HG03175 (cell line): ENCODE measurements around the gene RGS3.

ENCODE experiments used
- ATAC-seq: cut with Tn5 transposase; IDR thresholded peaks from one replicate; pipeline ENCODE4 v1.9.1; 2021; ENCODE audit warnings: mild to moderate bottlenecking, moderate library complexity; ENCODE audit not compliant: unreplicated experiment

Gene RGS3

GRCh38 chr9:113464286-113464660 is 746 bp downstream of the RGS3 start:
- no peak for ATAC-seq

DNA sequence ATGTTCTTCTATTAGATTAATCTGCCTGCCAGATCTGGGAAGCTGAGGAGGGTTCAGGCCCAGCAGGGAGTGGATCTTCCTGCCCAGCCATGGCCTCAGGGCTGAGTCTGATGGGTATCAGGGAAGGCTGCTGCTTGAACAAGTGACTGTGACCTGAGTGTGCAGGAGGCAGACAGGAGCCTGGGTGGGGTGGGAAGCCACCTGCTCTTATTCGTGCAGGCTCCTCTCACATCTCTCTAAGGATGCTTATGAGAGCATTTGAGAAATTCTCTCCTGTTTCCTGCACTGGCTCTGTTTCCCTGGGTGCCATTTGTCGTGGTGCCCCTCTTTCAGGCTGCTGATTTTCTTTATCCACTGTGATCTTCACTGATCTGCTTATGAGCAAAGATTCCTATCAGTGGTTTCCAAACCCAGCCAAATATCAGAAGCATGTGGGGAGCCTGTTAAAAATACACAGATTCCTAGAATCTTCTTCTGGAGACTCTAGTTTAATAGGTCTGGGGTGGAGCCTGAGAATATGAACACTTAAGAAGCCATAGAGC is 2.1 kb downstream of the RGS3 start:
- ATAC-seq: no peak

DNA sequence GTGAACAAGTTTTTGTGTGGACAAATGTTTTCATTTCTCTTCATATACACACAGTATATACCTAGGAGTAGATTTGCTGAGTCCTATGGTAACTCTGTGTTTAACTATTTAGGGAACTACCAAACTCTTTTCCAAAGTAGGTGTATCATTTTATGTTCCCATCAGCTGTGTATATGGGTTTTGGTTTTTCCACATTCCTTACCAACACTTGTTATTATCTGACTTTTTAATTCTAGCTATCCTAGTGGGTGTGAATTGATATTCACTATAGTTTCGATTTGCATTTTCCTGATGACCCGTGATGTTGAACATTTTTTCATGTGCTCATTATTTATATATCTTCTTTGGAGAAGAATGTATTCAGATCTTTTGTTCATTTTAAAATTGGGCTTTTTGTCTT is 3.7 kb downstream of the RGS3 start:
- no peak for ATAC-seq

DNA sequence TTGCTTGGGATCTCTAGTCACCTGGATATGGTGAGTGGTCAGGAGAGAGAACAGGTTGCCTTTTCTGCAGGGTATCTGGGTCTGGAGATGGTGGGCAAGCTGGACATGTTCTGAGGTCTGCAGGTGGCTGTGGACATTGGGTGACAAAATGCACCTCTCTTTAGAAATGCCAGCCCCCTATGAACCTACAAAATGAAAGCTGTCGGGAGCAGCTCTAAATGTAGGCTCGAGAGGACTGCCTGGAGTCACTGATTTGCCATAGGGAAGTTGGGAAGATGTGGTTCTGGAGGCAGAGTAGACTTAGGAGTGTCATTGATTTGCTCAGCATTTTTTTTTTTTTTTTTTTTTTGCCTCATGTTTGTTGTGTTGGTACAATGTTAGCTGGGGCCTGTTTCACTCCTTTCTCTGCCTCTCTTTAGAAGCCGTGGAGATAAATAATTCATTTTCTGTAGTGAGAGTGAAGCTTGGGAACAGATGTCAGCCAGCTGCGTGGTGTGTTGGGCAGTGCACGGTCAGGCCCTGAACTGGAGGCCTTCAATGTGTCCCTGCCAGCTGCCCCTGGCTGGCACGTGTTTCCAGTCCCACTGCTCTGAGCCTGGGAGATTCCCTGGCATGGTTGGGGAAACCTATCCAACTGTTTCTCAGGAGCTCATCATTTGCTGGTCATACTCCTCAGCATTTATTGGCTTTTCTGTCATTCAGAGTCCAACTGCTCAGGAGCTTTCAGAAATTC is 5.4 kb downstream of the RGS3 start:
- no peak for ATAC-seq

DNA sequence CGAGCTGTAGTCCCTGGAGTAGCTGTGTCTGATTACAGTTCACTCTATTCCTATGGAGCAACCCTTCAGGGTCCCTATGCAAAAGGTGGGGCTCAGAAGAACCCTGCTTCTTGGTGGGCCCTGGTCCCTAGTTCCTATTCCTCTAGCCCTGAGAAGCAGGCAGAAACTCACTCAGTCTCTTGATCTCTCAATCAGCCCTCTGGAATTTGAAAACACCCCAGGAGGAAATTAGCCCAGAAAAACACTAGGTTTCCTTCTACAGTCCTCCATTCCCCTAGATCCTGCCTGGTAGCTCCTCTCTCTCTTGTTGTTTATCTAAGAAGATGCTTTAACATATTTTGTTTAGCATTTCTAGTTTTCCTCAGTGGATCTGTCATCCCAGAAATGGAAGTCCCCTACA is 7.6 kb downstream of the RGS3 start:
- no peak for ATAC-seq

GRCh38 chr9:113471566-113471965 is 8.0 kb downstream of the RGS3 start:
- ATAC-seq: no peak

DNA sequence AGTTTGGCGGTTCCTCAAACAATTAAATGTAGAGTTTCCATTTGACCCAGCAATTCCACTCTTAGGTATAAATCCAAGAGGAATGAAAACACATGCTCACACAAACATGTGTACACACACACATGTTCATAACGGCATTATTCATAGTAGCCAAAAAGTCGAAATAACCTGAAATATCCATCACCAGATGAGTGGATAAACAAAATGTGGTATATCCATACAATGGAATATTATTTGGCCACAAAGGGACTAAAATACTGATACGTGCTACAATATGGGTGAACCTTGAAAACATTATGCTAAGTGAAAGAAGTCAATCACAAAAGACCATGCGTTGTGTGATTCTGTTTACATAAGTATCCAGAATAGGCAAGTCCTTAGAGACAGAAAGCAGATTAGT is 8.7 kb downstream of the RGS3 start:
- no peak for ATAC-seq

- ATAC-seq: no peak
Observed at GRCh38 chr9:113474360-113475028, 11.0 kb downstream of the RGS3 start.

DNA sequence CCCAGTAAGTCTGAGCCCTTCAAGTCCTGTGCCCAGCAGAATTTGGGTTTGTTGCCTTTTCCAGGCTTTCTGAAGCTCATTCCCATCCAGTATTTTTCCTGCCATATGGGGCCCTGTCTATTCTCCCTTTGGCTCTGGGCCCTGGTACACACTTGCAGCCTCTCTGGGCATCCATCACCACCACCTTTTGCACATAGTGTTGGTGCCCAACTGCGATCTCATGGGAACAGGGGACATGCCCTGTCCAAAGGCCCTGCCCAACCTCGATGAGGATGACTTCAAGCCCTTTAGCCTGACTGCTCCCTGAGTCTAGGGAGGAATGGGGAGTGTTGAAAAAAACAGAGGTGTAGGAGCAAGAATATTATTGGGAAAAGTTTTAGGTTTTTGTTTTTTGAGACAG is 11.5 kb downstream of the RGS3 start:
- no peak for ATAC-seq

DNA sequence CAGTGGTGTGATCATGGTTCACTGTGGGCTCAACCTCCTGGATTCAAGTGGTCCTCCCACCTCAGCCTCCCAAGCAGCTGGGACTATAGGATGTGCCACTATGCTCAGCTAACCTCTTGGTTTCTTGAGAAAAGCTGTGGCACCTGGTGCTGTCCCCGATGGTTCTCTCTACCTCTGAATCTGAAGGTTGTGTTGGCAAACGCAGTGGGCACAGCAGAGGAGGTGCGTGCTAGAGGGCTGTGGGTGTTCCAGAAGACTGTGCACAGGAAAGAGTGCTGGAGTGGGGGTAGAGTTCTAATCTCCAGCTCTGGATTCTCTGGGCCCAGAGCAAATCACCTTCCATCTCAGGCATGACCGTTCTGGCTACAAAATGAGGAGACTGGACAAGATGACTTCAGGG is 12.5 kb downstream of the RGS3 start:
- ATAC-seq: no peak

- no peak for ATAC-seq
Observed at GRCh38 chr9:113476511-113476916, 13.0 kb downstream of the RGS3 start.

DNA sequence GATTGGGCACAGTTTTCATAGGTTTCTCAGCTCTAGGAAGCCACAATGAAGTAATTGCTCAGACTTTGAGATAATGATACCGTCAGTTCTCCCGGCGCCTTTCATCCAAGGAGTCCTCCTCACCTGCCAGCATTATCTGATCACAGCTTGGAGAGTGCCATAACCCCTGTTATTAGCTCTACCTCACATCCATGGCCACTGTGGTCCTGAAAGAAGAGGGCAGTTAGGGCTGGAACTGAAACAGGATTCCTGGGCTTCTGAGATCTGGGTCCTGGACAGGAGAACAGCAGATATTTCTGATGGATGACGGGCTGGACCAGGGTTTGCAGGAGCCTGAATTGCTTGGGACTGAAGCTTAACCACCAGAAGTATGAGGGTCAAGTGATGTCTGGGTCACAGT is 13.5 kb downstream of the RGS3 start:
- no peak for ATAC-seq

DNA sequence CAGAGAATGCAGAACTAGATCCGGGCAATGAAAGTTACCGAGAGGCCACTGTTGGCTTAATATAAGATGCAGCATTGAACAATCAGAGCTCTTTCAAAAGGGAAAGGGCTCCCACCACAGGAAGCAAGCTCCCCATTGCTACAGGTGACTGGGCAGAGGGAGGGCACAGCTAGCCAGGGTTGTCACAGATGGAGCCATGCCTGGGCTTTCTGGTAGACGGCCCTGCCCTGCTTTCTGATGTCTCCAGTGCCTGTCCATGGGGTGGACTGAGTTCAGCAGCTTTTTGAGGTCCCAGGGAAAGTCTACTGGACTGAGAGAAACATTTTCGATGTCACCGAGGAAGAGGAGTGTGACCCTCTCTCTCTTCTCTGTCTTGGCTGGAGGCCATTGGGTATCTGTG is 14.1 kb downstream of the RGS3 start:
- no peak for ATAC-seq

GRCh38 chr9:113479174-113479621 is 15.7 kb downstream of the RGS3 start:
- no peak for ATAC-seq

DNA sequence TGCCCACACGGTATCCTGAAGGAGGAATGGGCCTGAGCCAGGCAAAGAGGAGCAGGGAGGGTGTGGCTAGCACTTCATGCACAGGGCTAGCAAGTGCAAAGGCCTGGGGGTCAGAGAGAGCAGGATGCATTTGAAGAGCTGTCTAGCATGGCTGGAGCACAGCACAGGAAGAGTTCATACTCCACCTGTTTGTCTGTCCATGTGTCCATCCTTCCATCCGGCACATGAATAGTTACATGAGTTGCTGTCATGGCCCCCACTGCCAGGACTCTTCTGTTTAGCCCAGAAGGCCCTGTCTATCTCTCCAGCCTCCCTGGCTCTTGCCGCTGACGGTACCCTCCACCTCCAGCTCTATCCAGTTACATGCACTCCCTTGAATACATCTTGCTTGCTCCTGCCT is 17.1 kb downstream of the RGS3 start:
- ATAC-seq: no peak

DNA sequence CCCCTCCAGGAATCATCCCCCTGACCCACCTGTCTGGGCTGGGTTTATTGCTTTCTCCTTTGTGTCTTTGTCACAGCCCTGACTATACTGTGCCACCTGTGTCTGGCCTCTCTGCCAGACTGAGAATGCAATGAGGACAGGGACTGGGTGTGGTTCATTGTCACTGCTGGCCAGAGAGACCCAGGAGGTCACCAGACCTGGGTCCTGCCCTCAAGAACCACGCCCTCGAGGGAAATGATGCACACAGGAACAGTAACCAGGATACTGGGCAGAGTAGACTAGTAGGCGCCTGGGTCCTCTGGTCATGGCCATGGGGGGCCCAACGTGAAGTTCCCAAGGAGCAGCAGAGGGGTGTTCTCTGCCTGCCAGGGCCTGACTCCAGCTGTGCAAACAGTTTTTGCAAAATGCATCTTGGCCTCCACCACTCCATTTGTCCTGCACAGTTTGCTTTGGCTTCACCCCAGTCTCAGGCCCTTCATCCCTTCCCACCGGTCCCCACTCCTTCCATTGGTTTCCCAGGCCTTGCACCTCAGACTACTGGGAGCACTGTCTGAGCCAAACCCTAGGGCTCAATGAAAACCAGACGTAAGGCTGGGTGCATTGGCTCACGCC is 17.8 kb downstream of the RGS3 start:
- ATAC-seq: no peak

DNA sequence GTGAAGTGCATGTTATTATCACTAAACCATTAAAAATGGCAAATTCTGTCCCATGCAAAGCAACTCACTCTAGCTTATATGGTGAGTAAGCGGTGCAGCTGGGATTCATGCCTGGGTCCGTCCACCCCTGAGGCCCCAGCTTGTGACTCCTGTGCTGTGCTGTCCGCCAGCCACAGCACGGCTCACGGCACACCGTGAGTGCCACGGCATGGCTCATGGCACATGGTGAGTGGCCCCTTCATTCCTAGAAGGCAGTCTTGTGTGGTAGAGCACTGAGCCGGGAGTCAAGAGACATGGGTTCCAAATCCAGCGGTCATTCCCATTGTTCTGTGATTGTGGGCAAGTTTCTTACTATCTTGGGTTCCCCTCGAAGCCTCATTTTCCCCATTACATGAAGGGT is 18.8 kb downstream of the RGS3 start:
- ATAC-seq: no peak

DNA sequence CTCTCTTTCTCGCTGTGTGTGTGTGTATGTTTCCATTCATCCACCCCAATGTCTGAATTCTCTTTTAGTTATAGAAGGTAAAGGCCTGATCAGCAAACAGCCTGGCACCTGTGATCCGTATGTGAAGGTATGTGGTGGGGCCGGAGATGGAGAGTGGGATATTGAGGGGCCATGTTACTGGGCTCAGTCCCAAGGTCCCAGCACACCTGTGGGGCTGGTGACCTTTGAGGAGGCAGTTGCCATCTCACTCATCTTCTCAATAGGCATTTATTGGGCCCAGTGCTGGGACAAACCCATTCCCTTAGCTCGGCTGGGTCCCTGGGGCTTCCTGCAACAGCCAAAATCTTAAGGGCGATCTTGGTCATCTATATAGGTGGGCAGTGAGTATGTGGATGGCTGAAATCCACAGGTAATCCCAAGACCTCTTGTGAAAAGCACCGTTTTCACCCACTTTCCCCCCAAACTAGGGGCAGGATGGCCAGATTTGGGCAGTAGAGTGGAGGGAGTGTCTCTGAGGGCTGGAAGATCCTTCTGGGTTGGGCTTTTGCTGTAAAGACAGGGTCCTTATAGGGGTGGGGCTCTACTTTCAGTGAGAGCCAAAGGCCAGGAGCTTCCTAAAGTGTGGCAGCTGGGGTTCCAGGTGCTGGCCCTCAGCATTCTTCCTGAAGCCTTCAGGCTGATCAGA is 19.6 kb downstream of the RGS3 start:
- ATAC-seq: no peak

DNA sequence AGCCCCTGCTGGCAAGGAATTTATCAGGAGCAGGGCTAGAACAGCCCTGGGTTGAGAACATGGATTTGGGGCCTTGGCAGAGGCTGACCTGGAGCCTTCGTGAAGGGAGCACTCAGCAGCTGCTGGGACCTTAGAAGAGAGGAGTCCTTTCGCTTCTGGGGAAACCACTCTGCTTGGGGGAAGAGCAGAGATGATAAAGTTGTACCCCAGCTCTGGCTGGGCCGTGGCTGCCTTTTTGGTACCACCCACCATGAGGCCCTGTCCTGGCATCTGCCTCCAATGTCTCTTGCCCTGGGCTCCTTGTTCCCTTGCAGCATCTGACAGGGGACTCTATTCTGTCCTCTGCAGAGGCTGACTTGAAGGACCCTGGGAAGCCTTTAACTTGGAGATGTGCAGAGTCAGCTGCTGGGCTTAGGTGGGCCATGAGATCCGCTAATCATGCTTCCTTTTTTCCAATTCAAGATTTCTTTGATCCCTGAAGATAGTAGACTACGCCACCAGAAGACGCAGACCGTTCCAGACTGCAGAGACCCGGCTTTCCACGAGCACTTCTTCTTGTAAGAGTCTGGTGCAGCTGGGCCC is 20.2 kb downstream of the RGS3 start:
- ATAC-seq: no peak

DNA sequence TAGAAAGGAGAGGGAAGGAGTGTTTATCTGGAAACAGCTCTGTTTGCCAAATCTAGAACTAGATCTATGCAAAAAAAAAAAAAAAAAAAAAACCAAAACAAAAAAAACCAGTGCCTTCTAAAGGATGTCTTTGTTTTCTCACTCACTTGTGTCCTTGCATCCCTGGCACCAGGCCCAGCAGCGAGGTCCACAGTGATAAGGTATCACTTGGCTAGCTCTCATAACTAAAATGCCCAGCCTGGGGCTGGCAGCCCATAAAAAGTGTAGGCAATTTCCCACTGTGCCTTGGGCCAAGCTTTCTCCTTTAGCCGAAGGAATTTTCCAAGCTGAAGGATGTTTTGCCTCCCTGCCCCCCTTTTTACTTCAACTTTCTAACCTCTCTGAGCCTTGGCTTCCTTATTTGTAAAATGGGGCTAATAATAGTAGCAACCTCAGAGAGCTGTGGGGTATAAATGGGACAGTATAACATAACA is 20.8 kb downstream of the RGS3 start:
- no peak for ATAC-seq

- no peak for ATAC-seq
Observed at GRCh38 chr9:113485761-113486115, 22.2 kb downstream of the RGS3 start.
